Measurements from ENCODE around the gene ITGB7.

- no peak for TF ChIP-seq CTCF (IDR thresholded peaks at IDR 0.05)
- TF ChIP-seq EZH2 (IDR thresholded peaks at IDR 0.05) = no peak
Observed at GRCh38 chr12:53194973-53195372, 12.1 kb downstream of the ITGB7 start.
